ENCODE results near the gene CYP2A7.
"Not testable (repeated sequence)": the region's sequence is repeated elsewhere in the genome, so short reads cannot be mapped to it uniquely, and the experiment has no call there.

Gene CYP2A7

GRCh38 chr19:40842997-40843652 lies 38.9 kb downstream of the CYP2A7 start:
- not testable (repeated sequence) for DNase-seq (ENCODE audit: low read depth in 3 of 3)

GRCh38 chr19:40842012-40842411 lies 40.0 kb downstream of the CYP2A7 start:
- not testable (repeated sequence) for DNase-seq (ENCODE audit: low read depth in 3 of 3)

- DNase-seq (ENCODE audit: low read depth in 3 of 3), result not testable (repeated sequence)
Observed at GRCh38 chr19:40838477-40838876, 43.6 kb downstream of the CYP2A7 start.

- no peak for DNase-seq (ENCODE audit: low read depth in 3 of 3)
Observed at GRCh38 chr19:40836754-40837429, 45.1 kb downstream of the CYP2A7 start.

GRCh38 chr19:40833728-40834533 lies 48.1 kb downstream of the CYP2A7 start:
- not testable (repeated sequence) for DNase-seq (ENCODE audit: low read depth in 3 of 3)

GRCh38 chr19:40832431-40832790 lies 49.6 kb downstream of the CYP2A7 start:
- DNase-seq (ENCODE audit: low read depth in 3 of 3), result not testable (repeated sequence)

GRCh38 chr19:40831502-40832430 lies 50.3 kb downstream of the CYP2A7 start:
- DNase-seq (ENCODE audit: low read depth in 3 of 3), result no peak

GRCh38 chr19:40830741-40831140 lies 51.3 kb downstream of the CYP2A7 start:
- not testable (repeated sequence) for DNase-seq (ENCODE audit: low read depth in 3 of 3)

- no peak for DNase-seq (ENCODE audit: low read depth in 3 of 3)
Observed at GRCh38 chr19:40829205-40829604, 52.8 kb downstream of the CYP2A7 start.

- no peak for DNase-seq (ENCODE audit: low read depth in 3 of 3)
Observed at GRCh38 chr19:40827386-40828247, 54.4 kb downstream of the CYP2A7 start.

- not testable (repeated sequence) for DNase-seq (ENCODE audit: low read depth in 3 of 3)
Observed at GRCh38 chr19:40826699-40827385, 55.2 kb downstream of the CYP2A7 start.

GRCh38 chr19:40826312-40826698 lies 55.7 kb downstream of the CYP2A7 start:
- not testable (repeated sequence) for DNase-seq (ENCODE audit: low read depth in 3 of 3)

GRCh38 chr19:40825460-40826095 lies 56.5 kb downstream of the CYP2A7 start:
- DNase-seq (ENCODE audit: low read depth in 3 of 3), result not testable (repeated sequence)
